ENCODE data around the gene CATSPERB. TPM values are rescaled to one million over a fixed set of nuclear protein-coding genes. Genes with fewer than 3 reads are reported as not detected.
"Not testable (repeated sequence)": the region's sequence is repeated elsewhere in the genome, so short reads cannot be mapped to it uniquely, and the experiment has no call there.

Gene CATSPERB
- total and polyA plus RNA-seq, 10 of the 15 experiments (the other 5 are each of a cell fraction or from before 2014, with no cell fraction given) = not detected

DNA sequence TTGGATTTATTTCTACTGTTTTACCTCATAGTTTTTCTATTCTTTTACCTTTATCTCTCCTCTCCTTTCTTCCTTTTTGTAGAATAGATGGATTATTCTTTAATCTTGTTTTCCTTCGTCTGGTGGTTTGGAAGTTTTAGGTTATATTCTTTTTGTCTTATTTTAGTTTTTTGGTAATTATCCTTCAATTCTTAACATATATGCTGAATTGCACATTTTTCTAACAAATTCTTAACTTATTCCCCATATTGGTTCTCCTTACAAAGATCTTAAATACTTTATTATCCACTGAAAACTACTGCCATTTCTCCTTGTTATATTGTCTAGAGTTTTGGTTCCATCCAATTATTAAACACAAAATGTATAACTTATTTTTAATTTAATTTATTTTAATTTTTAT lies 42.3 kb downstream of the CATSPERB start:
- no peak for DNase-seq (ENCODE audit: low read depth, low spot score)
- no peak overlapping the region for H2AFZ ChIP-seq (ENCODE audit: control insufficient read depth, low read depth, low read length)
- WGBS (ENCODE audit: insufficient coverage, insufficient replicate concordance, low lambda C conversion rate, missing lambda C conversion rate) = 73% methylated on average over 1 of the region's 1 CpG
- intact Hi-C loops (cut with micrococcal nuclease; ENCODE audit: unreplicated experiment) (no loop called here), in situ Hi-C loops (cut with MboI) (no loop called here)
- ChIA-PET RAD21 (ENCODE audit: unreplicated experiment) (no interaction called here), CTCF (no interaction called here), SMC1A (ENCODE audit: uncharacterized antibody, unreplicated experiment) (no interaction called here), POLR2A (no interaction called here)
- no peak overlapping the region for H3K4me2 ChIP-seq (ENCODE audit: control insufficient read depth, insufficient read depth)
- no peak for TF ChIP-seq CREB1 (IDR thresholded peaks at IDR 0.05; ENCODE audit: low read depth)
- no peak for TF ChIP-seq NR2C1 (IDR thresholded peaks at IDR 0.05)
- TF ChIP-seq, protein P1, sequence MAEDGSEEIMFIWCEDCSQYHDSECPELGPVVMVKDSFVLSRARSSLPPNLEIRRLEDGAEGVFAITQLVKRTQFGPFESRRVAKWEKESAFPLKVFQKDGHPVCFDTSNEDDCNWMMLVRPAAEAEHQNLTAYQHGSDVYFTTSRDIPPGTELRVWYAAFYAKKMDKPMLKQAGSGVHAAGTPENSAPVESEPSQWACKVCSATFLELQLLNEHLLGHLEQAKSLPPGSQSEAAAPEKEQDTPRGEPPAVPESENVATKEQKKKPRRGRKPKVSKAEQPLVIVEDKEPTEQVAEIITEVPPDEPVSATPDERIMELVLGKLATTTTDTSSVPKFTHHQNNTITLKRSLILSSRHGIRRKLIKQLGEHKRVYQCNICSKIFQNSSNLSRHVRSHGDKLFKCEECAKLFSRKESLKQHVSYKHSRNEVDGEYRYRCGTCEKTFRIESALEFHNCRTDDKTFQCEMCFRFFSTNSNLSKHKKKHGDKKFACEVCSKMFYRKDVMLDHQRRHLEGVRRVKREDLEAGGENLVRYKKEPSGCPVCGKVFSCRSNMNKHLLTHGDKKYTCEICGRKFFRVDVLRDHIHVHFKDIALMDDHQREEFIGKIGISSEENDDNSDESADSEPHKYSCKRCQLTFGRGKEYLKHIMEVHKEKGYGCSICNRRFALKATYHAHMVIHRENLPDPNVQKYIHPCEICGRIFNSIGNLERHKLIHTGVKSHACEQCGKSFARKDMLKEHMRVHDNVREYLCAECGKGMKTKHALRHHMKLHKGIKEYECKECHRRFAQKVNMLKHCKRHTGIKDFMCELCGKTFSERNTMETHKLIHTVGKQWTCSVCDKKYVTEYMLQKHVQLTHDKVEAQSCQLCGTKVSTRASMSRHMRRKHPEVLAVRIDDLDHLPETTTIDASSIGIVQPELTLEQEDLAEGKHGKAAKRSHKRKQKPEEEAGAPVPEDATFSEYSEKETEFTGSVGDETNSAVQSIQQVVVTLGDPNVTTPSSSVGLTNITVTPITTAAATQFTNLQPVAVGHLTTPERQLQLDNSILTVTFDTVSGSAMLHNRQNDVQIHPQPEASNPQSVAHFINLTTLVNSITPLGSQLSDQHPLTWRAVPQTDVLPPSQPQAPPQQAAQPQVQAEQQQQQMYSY (CRISPR knock-in tag; IDR thresholded peaks at IDR 0.05) = no peak
- no peak for TF ChIP-seq YBX1 (IDR thresholded peaks at IDR 0.05)
- TF ChIP-seq GABPA (IDR thresholded peaks at IDR 0.05; ENCODE audit: low read depth) = no peak
- TF ChIP-seq DPF2 (IDR thresholded peaks at IDR 0.05) = no peak
- TF ChIP-seq, protein P2, sequence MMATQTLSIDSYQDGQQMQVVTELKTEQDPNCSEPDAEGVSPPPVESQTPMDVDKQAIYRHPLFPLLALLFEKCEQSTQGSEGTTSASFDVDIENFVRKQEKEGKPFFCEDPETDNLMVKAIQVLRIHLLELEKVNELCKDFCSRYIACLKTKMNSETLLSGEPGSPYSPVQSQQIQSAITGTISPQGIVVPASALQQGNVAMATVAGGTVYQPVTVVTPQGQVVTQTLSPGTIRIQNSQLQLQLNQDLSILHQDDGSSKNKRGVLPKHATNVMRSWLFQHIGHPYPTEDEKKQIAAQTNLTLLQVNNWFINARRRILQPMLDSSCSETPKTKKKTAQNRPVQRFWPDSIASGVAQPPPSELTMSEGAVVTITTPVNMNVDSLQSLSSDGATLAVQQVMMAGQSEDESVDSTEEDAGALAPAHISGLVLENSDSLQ (IDR thresholded peaks at IDR 0.05) = no peak
- TF ChIP-seq CBFB (IDR thresholded peaks at IDR 0.05; ENCODE audit: low read depth) = no peak
- no peak for TF ChIP-seq SPI1 (IDR thresholded peaks at IDR 0.05; ENCODE audit: borderline replicate concordance, insufficient read depth, low read depth, low read length)
- TF ChIP-seq RELA (IDR thresholded peaks at IDR 0.05; ENCODE audit: borderline replicate concordance, partially characterized antibody) = no peak
- TF ChIP-seq, protein P3, sequence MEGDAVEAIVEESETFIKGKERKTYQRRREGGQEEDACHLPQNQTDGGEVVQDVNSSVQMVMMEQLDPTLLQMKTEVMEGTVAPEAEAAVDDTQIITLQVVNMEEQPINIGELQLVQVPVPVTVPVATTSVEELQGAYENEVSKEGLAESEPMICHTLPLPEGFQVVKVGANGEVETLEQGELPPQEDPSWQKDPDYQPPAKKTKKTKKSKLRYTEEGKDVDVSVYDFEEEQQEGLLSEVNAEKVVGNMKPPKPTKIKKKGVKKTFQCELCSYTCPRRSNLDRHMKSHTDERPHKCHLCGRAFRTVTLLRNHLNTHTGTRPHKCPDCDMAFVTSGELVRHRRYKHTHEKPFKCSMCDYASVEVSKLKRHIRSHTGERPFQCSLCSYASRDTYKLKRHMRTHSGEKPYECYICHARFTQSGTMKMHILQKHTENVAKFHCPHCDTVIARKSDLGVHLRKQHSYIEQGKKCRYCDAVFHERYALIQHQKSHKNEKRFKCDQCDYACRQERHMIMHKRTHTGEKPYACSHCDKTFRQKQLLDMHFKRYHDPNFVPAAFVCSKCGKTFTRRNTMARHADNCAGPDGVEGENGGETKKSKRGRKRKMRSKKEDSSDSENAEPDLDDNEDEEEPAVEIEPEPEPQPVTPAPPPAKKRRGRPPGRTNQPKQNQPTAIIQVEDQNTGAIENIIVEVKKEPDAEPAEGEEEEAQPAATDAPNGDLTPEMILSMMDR (IDR thresholded peaks at IDR 0.05 in 2 of 3, conservative IDR thresholded peaks at IDR 0.05 in 1 of 3; ENCODE audit: control insufficient read depth in 2 of 3, extremely low read depth in 1 of 3, insufficient read depth in 1 of 3, low read depth in 3 of 3, low read length in 3 of 3) = no peak
- TF ChIP-seq STAT3 (IDR thresholded peaks at IDR 0.05; ENCODE audit: low read depth, low read length) = no peak
- no peak for TF ChIP-seq RUNX3 (IDR thresholded peaks at IDR 0.05; ENCODE audit: low read length)
- H4K20me1 ChIP-seq (ENCODE audit: control insufficient read depth, insufficient read depth) = no peaks in the 10 kb centered on the region
- H3K79me2 ChIP-seq (ENCODE audit: control insufficient read depth, insufficient read depth, low read length) = no peaks in the 10 kb centered on the region
- no peak for ATAC-seq
- FAIRE-seq = no peak
- no peak overlapping the region for H3K9ac ChIP-seq (ENCODE audit: control insufficient read depth, insufficient read depth, low read length)
- no peaks in the 10 kb centered on the region for H3K27me3 ChIP-seq (replicated peaks in 1 of 2; ENCODE audit: control insufficient read depth in 2 of 2, insufficient read depth in 2 of 2, low read length in 1 of 2)
- H3K4me3 ChIP-seq = no peak overlapping the region
- no TSS peak for BruUV-seq (replicated peaks)
- H3K4me1 ChIP-seq (ENCODE audit: control insufficient read depth, insufficient read depth, low read length) = no peaks in the 10 kb centered on the region
- no peaks in the 10 kb centered on the region; the same call in 2 of the 3 replicates for H3K9me3 ChIP-seq (replicated peaks; ENCODE audit: control insufficient read depth, insufficient read depth, low read length)
- H3K36me3 ChIP-seq (ENCODE audit: control insufficient read depth in 2 of 2, insufficient read depth in 2 of 2, low read length in 1 of 2) = no peaks in the 10 kb centered on the region
- no peak overlapping the region for H3K27ac ChIP-seq (ENCODE audit: control insufficient read depth, insufficient read depth)

DNA sequence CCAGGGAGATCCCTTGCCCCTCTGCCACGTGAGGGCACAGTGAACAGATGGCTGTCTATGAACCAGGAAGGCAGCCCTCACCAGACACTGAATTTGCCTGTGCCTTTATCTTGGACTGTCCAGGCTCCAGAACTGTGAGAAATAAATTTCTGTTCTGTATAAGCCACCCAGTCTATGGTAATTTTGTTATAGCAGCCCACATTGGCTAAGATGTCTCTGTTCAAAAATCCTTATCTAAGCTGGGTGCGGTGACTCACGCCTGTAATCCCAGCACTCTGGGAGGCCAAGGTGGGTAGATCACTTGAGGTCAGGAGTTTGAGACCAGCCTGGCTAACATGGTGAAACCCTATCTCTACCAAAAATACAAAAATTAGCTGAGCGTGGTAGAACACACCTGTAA lies 44.5 kb downstream of the CATSPERB start:
- H3K27ac ChIP-seq (ENCODE audit: control insufficient read depth, insufficient read depth); CTCF ChIA-PET; H2AFZ ChIP-seq (ENCODE audit: control insufficient read depth, low read depth, low read length); H3K27me3 ChIP-seq (replicated peaks in 1 of 2; ENCODE audit: control insufficient read depth in 2 of 2, insufficient read depth in 2 of 2, low read length in 1 of 2); SMC1A ChIA-PET (ENCODE audit: uncharacterized antibody, unreplicated experiment); H3K9ac ChIP-seq (ENCODE audit: control insufficient read depth, insufficient read depth, low read length); in situ Hi-C loops (cut with MboI); H3K79me2 ChIP-seq (ENCODE audit: control insufficient read depth, insufficient read depth, low read length); H3K4me2 ChIP-seq (ENCODE audit: control insufficient read depth, insufficient read depth); FAIRE-seq; RAD21 ChIA-PET (ENCODE audit: unreplicated experiment); H3K36me3 ChIP-seq (ENCODE audit: control insufficient read depth in 2 of 2, insufficient read depth in 2 of 2, low read length in 1 of 2); DNase-seq (ENCODE audit: low read depth, low spot score); POLR2A ChIA-PET; H4K20me1 ChIP-seq (ENCODE audit: control insufficient read depth, insufficient read depth); H3K4me3 ChIP-seq; ATAC-seq; H3K4me1 ChIP-seq (ENCODE audit: control insufficient read depth, insufficient read depth, low read length); intact Hi-C loops (cut with micrococcal nuclease; ENCODE audit: unreplicated experiment); H3K9me3 ChIP-seq (replicated peaks; ENCODE audit: control insufficient read depth, insufficient read depth, low read length); BruUV-seq (replicated peaks): not testable (repeated sequence)
- 41% methylated on average over 4 of the region's 4 CpGs for WGBS (ENCODE audit: insufficient coverage, insufficient replicate concordance, low lambda C conversion rate, missing lambda C conversion rate)

All from GM12878 (cell line).